A549 (cell line): Measurements from ENCODE around the gene CDC42EP4. TPM values are rescaled to one million over a fixed set of nuclear protein-coding genes. Genes with fewer than 3 reads are reported as not detected.

Source experiments
- ATAC-seq, 2 experiments: fragments of 200-7000 bp in 1 of 2; fragments of >200 bp in 1 of 2; cut with Nextera tagmentation in 1 of 2; cut with Tn5 transposase in 1 of 2; 3 replicates each; pipeline versions ENCODE4 v1.8.0 to v1.9.1; 2018 to 2020; ENCODE audit warnings: mild to moderate bottlenecking in 1 of 2, moderate library complexity in 1 of 2
- CTCF ChIA-PET: fragments of 300-600 bp; sonication (Branson Sonifier 250); formaldehyde crosslinking; extraction: SDS; loops from one replicate; lab custom pipeline; 2021; ENCODE audit warnings: antibody characterized with exemption, inconsistent platforms; lab: Yijun Ruan, JAX
- POLR2A ChIA-PET: fragments of 350-600 bp; formaldehyde crosslinking; extraction: SDS; loops from one replicate; lab custom pipeline; 2021; ENCODE audit warnings: antibody characterized with exemption, inconsistent platforms; lab: Yijun Ruan, JAX
- DNase-seq, 2 experiments: peaks; one replicate each; pipeline versions ENCODE4 v3.0.0 to v3.0.0-alpha.2; 2011 to 2016; ENCODE audit warnings: low read depth in 1 of 2, low spot score in 1 of 2
- FAIRE-seq: peaks from 2 replicates; lab custom pipeline; 2011; peaks lifted over from hg19 to GRCh38; lab: Jason Lieb, UNC
- H3K27ac ChIP-seq, 2 experiments: fragments of >200 bp; sonication (Bioruptor Twin); formaldehyde crosslinking; 3 replicates each; pipeline ENCODE4 v1.5.1; 2016 to 2017
- H3K4me1 ChIP-seq: fragments of >200 bp; sonication (Bioruptor Twin); formaldehyde crosslinking; 3 replicates; pipeline ENCODE4 v1.6.1; 2016
- H3K4me2 ChIP-seq: fragments of >200 bp; sonication (Bioruptor Twin); formaldehyde crosslinking; 3 replicates; pipeline ENCODE4 v1.6.1; 2016
- H3K4me3 ChIP-seq: fragments of >200 bp; sonication (Bioruptor Twin); formaldehyde crosslinking; 3 replicates; pipeline ENCODE4 v1.5.1; 2016
- H3K9me3 ChIP-seq: fragments of >200 bp; sonication (Bioruptor Twin); formaldehyde crosslinking; 3 replicates; pipeline ENCODE4 v1.6.1; 2016
- BCL3 ChIP-seq: fragments of >200 bp; sonication (Bioruptor Twin); formaldehyde crosslinking; IDR thresholded peaks from 3 replicates; pipeline ENCODE4 v1.6.1; 2016
- CHD2 ChIP-seq: fragments of 150-350 bp; IDR thresholded peaks from 2 replicates; pipeline ENCODE4 v1.6.1; 2014; ENCODE audit warnings: low read length; ENCODE audit not compliant: partially characterized antibody
- EHF ChIP-seq: fragments of 250-450 bp; sonication (Bioruptor Pico); IDR thresholded peaks from 2 replicates; pipeline ENCODE4 v1.5.0; 2020; ENCODE audit warnings: mild to moderate bottlenecking
- EHMT2 ChIP-seq: fragments of 200-600 bp; sonication (generic); IDR thresholded peaks from 2 replicates; pipeline ENCODE4 v1.6.1; 2016; ENCODE audit warnings: antibody characterized with exemption, low read depth, mild to moderate bottlenecking, moderate library complexity
- ELK1 ChIP-seq: fragments of 150-350 bp; IDR thresholded peaks from 2 replicates; pipeline ENCODE4 v1.6.1; 2014; ENCODE audit warnings: low read depth, mild to moderate bottlenecking, low read length
- GATA3 ChIP-seq: IDR thresholded peaks from 2 replicates; pipeline ENCODE4 v1.6.1; 2012; ENCODE audit warnings: borderline replicate concordance
- HES2 ChIP-seq: fragments of >200 bp; sonication (Bioruptor Twin); formaldehyde crosslinking; IDR thresholded peaks from 2 replicates; pipeline ENCODE4 v1.6.1; 2016
- HEYL ChIP-seq: fragments of 250-450 bp; sonication (Bioruptor Pico); IDR thresholded peaks from 2 replicates; pipeline ENCODE4 v1.8.0; 2021; ENCODE audit warnings: mild to moderate bottlenecking, moderate library complexity
- HOXA7 ChIP-seq: fragments of 250-450 bp; sonication (Bioruptor Pico); IDR thresholded peaks from 2 replicates; pipeline ENCODE4 v1.5.0; 2020; ENCODE audit warnings: mild to moderate bottlenecking, moderate library complexity
- JUNB ChIP-seq: fragments of >200 bp; sonication (Bioruptor Twin); formaldehyde crosslinking; IDR thresholded peaks from 2 replicates; pipeline ENCODE4 v1.6.1; 2016
- KDM1A ChIP-seq: fragments of 200-600 bp; sonication (generic); IDR thresholded peaks from 2 replicates; pipeline ENCODE4 v1.6.1; 2016; ENCODE audit warnings: low read depth, mild to moderate bottlenecking
- KDM5A ChIP-seq: fragments of 200-600 bp; sonication (generic); IDR thresholded peaks from 2 replicates; pipeline ENCODE4 v1.6.1; 2016; ENCODE audit warnings: antibody characterized with exemption, mild to moderate bottlenecking
- PBX3 ChIP-seq: IDR thresholded peaks from 2 replicates; pipeline ENCODE4 v1.6.1; 2012
- RAD21 ChIP-seq, 2 experiments: fragments of >200 bp in 1 of 2; sonication (Bioruptor Twin) in 1 of 2; formaldehyde crosslinking in 1 of 2; IDR thresholded peaks in 1 of 2; conservative IDR thresholded peaks in 1 of 2; 2 replicates in 1 of 2; 3 replicates in 1 of 2; pipeline ENCODE4 v1.6.1; 2012 to 2018; ENCODE audit warnings: inconsistent platforms in 1 of 2
- RARB ChIP-seq: fragments of 250-450 bp; sonication (Bioruptor Pico); IDR thresholded peaks from 2 replicates; pipeline ENCODE4 v1.8.0; 2021; ENCODE audit warnings: mild to moderate bottlenecking, moderate library complexity
- SREBF2 ChIP-seq: fragments of 450-650 bp; IDR thresholded peaks from 2 replicates; pipeline ENCODE4 v1.6.1; 2014; ENCODE audit warnings: mild to moderate bottlenecking, moderate library complexity
- TFCP2L1 ChIP-seq: fragments of 250-450 bp; sonication (Bioruptor Pico); IDR thresholded peaks from 2 replicates; pipeline ENCODE4 v1.5.0; 2021; ENCODE audit warnings: mild to moderate bottlenecking
- TP53 ChIP-seq: fragments of 250-450 bp; sonication (Bioruptor Pico); IDR thresholded peaks from 2 replicates; pipeline ENCODE4 v1.5.0; 2021; ENCODE audit warnings: mild to moderate bottlenecking, moderate library complexity
- ZFP36 ChIP-seq: fragments of 450-650 bp; IDR thresholded peaks from 2 replicates; pipeline ENCODE4 v1.6.1; 2014; ENCODE audit warnings: borderline replicate concordance; ENCODE audit not compliant: partially characterized antibody
- ZSCAN20 ChIP-seq: fragments of 250-450 bp; sonication (Bioruptor Pico); IDR thresholded peaks from 2 replicates; pipeline ENCODE4 v1.8.0; 2022; ENCODE audit warnings: mild to moderate bottlenecking, moderate library complexity
- WGBS: methylation state at CpG from one replicate; pipeline ENCODE4 v1.1.6; 2017; ENCODE audit errors: missing lambda C conversion rate; 5-methylcytosine and 5-hydroxymethylcytosine counted together
- polyA plus RNA-seq, 4 experiments: library from polyadenylated mRNA; depleted of rRNA in 3 of 4; stranded (reverse); fragments of >200 nt; fragmentation: RNase III in 1 of 4; extraction: RNeasy Plus Mini Kit Qiagen cat#74134 plus additional on column Dnase treatment in 1 of 4; gene quantifications; 2 replicates in 3 of 4; 3 replicates in 1 of 4; pipeline ENCODE4 v1.2.3, GENCODE V29; 2011 to 2017

The CDC42EP4 gene
- polyA plus RNA-seq, 2 of the 4 experiments (the other 2 are of a cell fraction): 33.8 to 65.7 TPM

GRCh38 chr17:73269791-73270190 is 42.0 kb downstream of the CDC42EP4 start:
- 86% methylated on average over 1 of the region's 1 CpG for WGBS
- POLR2A ChIA-PET: no interaction called here
- 0 out of 3 replicates have a peak, but pooled peaks cover 4% of the 10 kb centered on the region for H3K9me3 ChIP-seq
- no peak overlapping the region for H3K4me2 ChIP-seq
- FAIRE-seq (no peak), ATAC-seq (no peak), DNase-seq (no peak)
- H3K27ac ChIP-seq: no peak overlapping the region
- CTCF ChIA-PET: interaction anchor here (1.1 to 3.4 kb wide), 5 partner anchors 13 to 100 kb away, joined by 4 to 21 read pairs (median 5); no protein-coding TSS in a partner anchor
- H3K4me1 ChIP-seq: no peaks in the 10 kb centered on the region
- TF ChIP-seq TP53 (CRISPR knock-in tag): no peak
- no peak for TF ChIP-seq ZFP36
- no peak for TF ChIP-seq KDM1A
- no peak for TF ChIP-seq RARB
- no peak for TF ChIP-seq ZSCAN20
- TF ChIP-seq CHD2: no peak
- H3K4me3 ChIP-seq: no peak overlapping the region

- 0 out of 3 replicates have a peak, but pooled peaks cover 4% of the 10 kb centered on the region for H3K9me3 ChIP-seq
- CTCF ChIA-PET: interaction anchor here (1.1 to 24.4 kb wide), 6 partner anchors 14 to 101 kb away, joined by 4 to 975 read pairs (median 16); no protein-coding TSS in a partner anchor
- ATAC-seq: no peak
- TF ChIP-seq RARB (no peak), KDM5A (no peak), GATA3 (no peak), RAD21 (conservative IDR thresholded peaks at IDR 0.05 in 1 of 2, IDR thresholded peaks at IDR 0.05 in 1 of 2) (no peak), EHMT2 (no peak), TFCP2L1 (CRISPR knock-in tag) (no peak), BCL3 (no peak), HEYL (no peak), ELK1 (no peak), CHD2 (no peak), HES2 (no peak), TP53 (CRISPR knock-in tag) (no peak), HOXA7 (CRISPR knock-in tag) (no peak), EHF (CRISPR knock-in tag) (no peak), SREBF2 (no peak), JUNB (no peak)
- no peak for FAIRE-seq
- H3K4me2 ChIP-seq: no peak overlapping the region
- H3K27ac ChIP-seq: no peak overlapping the region
- no peak for DNase-seq
- no peaks in the 10 kb centered on the region for H3K4me1 ChIP-seq
- no peak overlapping the region for H3K4me3 ChIP-seq
- POLR2A ChIA-PET: interaction anchor here (1.0 kb wide), 1 partner anchor 39 kb away, joined by 3 read pairs; no protein-coding TSS in a partner anchor
Measured at GRCh38 chr17:73269329-73269615, 42.5 kb downstream of the CDC42EP4 start.

- Histone ChIP-seq H3K27ac (no peak overlapping the region), H3K4me1 (no peaks in the 10 kb centered on the region), H3K9me3 (0 out of 3 replicates have a peak, but pooled peaks cover 4% of the 10 kb centered on the region), H3K4me2 (no peak overlapping the region), H3K4me3 (no peak overlapping the region)
- 80% methylated on average over 9 of the region's 9 CpGs for WGBS
- TF ChIP-seq PBX3 (no peak), HOXA7 (CRISPR knock-in tag) (no peak), ELK1 (no peak), TFCP2L1 (CRISPR knock-in tag) (no peak), KDM5A (no peak)
- ChIA-PET POLR2A (interaction anchor here (1.0 kb wide), 1 partner anchor 39 kb away, joined by 3 read pairs; no protein-coding TSS in a partner anchor), CTCF (interaction anchor here (1.7 to 24.4 kb wide), 3 partner anchors 10 to 102 kb away, joined by 3 to 975 read pairs (median 68); no protein-coding TSS in a partner anchor)
- FAIRE-seq (no peak), ATAC-seq (peak; percentile 54 to 74), DNase-seq (no peak)
Measured at GRCh38 chr17:73268582-73269328, 43.0 kb downstream of the CDC42EP4 start.
